ENCODE results near the gene HMGXB4.
A peak's percentile ranks its signal among the peaks of the same experiment; 100 is the strongest.
"Not testable (repeated sequence)": the region's sequence is repeated elsewhere in the genome, so short reads cannot be mapped to it uniquely, and the experiment has no call there.

The HMGXB4 gene

GRCh38 chr22:35257321-35258190 is at the start of gene HMGXB4:
Gene HMGXB4, plus strand, starts transcription at chr22:35257493. Its CDS starts 4,898 bp downstream, at chr22:35262391.
- peak; percentile 76 to 81 for DNase-seq (ENCODE audit: low read depth in 2 of 2)

DNA sequence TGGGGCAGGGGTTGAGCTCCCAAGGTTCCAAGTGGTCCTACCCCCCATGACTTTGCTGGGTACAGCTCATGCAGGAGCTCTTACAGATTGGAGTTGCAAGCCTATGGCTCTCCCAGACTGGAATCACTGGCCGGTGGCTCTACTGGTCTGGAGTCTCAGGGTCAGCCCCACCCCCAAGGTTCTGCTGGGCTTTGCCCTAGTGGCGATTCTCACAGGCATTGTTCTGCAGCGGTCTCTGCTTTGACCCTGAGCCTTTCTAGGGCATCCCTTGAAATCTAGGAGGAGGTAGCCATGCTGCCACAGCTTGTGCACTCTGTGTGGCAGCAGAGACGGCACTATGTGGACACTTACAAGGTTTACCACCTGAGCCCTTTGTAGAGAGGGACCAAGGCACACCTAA is 49.3 kb upstream of the HMGXB4 start:
- no peak for DNase-seq (ENCODE audit: low read depth in 2 of 2)

- no peak for DNase-seq (ENCODE audit: low read depth in 2 of 2)
Measured at GRCh38 chr22:35209203-35209602, 48.1 kb upstream of the HMGXB4 start.

DNA sequence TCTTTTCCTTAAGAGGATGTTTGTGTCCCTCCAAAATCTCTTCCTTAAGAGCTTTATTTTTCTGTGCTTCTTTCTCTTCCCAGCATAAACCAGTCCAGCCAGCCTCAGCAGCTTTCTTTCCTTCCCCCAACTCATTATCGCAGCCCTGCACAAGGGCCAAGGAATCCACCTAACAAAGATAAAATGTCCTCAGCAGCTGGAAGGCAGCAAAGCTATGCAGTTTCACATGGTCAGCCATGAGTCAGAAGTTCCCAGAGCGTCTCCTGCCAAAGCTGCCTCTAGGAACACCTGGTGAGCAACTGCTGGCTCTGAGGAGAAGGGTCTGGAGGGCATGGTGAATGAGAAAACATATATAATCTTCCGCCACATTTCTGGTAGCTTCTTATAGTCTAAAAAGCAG is 45.3 kb upstream of the HMGXB4 start:
- DNase-seq (ENCODE audit: low read depth in 2 of 2), result no peak

GRCh38 chr22:35212996-35213395 is 44.3 kb upstream of the HMGXB4 start:
- no peak for DNase-seq (ENCODE audit: low read depth in 2 of 2)

GRCh38 chr22:35214968-35215367 is 42.3 kb upstream of the HMGXB4 start:
- no peak for DNase-seq (ENCODE audit: low read depth in 2 of 2)

DNA sequence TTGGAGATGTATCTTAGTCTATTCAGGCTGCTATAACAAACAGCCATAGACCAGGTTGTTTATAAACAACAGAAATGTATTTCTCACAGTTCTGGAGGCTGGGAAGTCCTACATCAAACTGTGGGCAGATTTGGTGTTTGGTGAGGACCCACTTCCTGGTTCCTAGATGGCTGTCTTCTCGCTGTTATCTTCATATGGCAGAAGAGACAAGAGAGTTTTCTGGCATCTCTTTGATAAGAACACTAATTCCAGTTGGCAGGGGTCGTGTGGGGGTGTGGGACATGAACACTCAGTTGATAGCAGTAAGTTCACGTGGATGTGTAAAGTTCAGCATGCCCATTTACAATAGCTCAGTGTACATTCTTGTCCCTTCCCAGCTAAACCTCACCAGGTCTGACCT is 41.3 kb upstream of the HMGXB4 start:
- DNase-seq (ENCODE audit: low read depth in 2 of 2), result no peak

DNA sequence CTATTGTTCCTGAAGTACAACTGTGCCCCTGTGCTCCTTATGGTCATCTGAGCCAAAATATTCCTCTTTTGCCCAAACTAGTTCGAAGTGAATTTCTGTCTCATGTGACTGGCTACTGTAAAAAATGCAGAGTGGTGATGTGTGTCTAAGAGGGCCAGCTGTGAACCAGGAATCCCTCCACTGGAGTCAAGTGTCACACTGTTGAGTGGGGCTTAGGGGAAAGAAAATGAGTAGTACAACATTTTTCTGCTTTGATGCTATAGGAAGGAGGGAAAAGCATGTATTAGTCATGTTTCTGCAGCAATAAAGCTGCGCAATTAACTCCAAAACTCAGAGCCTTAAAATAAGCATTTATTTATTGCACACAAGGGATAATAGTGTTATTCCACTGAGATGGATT is 39.8 kb upstream of the HMGXB4 start:
- DNase-seq (ENCODE audit: low read depth in 2 of 2), result no peak

DNA sequence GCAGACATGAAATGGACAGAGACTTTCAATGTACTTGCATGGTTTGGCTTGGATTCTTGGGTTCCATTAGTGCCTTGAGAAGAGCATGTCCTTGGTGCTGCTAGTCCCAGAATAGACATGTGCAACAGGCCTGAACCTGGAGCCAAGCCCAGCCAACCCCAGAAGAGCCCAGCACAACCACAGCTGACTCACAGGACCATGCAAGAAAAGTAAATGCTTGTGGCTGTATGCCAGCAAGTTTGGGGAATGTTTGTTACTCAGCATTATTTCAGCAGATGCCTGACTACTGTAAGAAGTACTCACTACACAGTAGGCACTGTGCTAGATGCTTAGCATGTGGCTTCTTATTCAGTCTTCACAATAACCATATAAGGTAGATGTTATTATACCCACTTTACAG is 39.2 kb upstream of the HMGXB4 start:
- no peak for DNase-seq (ENCODE audit: low read depth in 2 of 2)

DNA sequence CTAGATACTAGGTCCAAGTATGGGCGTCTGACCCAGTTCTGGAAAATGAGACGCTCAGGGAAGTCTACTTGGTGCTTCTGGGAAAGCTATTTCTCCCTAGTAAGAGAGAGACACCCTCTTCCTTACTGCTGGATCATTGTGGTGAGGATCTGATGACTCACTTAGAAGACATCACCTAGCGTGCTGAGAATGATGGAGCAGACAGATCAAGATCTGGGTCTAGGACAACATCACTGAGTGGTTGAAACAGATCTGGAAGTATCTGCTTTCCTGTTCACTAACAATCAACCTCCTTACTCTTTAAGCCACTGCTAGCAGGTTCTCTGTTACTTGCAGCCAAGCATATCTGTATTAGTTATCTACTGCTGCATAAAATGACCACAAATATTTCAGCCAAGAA is 38.3 kb upstream of the HMGXB4 start:
- no peak for DNase-seq (ENCODE audit: low read depth in 2 of 2)

- DNase-seq (ENCODE audit: low read depth in 2 of 2), result no peak
Measured at GRCh38 chr22:35220221-35220620, 37.1 kb upstream of the HMGXB4 start.

- no peak for DNase-seq (ENCODE audit: low read depth in 2 of 2)
Measured at GRCh38 chr22:35225010-35225409, 32.3 kb upstream of the HMGXB4 start.

DNA sequence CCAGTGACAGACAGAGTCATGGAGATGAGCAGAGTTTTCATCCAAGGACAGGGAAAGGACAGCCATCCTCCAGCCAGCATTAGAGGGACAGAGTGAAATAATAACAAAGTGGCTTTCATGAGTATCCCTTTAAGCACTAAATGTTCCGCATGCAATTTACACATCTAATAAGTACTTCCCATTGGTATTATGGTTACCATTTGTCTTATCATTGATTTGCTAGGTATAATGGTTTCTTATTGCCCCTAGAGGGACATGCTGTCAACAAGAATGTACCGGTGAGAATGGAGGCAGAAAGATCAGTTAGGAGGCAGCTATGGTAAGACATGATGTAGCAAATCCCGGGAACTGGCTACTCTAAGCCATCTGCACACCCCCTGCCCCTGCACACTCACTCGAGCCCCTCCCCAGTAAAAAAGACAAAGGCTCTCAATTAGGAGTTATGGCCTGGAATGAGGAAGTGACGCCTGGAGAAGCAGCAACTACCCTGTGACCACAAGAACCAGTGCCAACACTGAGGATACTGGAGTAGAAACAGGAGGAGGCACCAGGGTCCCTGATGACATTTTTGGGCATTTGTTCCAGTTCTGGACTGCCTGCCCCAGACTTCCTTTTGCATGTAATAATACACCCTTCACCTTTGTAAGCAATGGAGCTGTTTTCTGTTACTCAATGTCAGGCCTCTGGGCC is 30.2 kb upstream of the HMGXB4 start:
- no peak for DNase-seq (ENCODE audit: low read depth in 2 of 2)

DNA sequence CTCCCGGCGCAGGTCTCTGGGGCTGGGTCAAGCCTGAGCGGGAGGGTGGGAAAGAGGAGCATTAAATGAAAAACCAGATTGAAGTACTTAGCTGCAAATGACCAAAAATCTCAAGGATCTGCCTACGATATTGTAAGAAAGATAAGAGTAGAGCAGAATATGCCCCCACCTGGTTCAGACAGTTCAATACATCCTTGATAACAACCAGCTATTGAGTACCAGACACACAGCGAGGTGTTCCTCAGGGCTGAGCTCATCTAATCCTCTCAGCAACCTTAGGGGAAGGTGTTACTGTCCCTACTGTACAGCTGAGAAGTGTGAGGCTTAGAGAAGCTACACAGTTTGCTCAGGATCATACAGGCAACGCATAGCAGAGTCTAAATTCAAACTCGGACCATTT is 27.4 kb upstream of the HMGXB4 start:
- DNase-seq (ENCODE audit: low read depth in 2 of 2), result no peak

DNA sequence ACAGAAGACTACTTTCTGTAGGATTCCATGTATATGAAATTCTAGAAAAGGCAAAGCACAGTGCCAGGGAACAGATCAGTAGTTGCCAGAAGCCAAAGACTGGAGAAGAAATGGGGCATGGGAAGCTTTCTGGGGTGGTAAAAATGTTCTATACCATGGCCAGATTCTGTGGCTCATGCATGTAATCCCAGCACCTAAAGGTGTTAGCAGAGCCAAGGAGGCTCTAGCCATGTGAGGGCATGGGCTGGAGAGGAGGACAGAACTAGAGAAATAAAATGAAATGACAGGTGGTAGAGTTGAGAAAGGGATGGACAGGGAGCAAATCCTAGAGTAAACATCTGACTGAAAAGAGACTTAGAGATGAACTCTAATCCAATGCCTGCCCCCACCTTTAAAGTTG is 26.9 kb upstream of the HMGXB4 start:
- DNase-seq (ENCODE audit: low read depth in 2 of 2), result no peak

GRCh38 chr22:35230839-35231584 is 26.3 kb upstream of the HMGXB4 start:
- no peak for DNase-seq (ENCODE audit: low read depth in 2 of 2)

DNA sequence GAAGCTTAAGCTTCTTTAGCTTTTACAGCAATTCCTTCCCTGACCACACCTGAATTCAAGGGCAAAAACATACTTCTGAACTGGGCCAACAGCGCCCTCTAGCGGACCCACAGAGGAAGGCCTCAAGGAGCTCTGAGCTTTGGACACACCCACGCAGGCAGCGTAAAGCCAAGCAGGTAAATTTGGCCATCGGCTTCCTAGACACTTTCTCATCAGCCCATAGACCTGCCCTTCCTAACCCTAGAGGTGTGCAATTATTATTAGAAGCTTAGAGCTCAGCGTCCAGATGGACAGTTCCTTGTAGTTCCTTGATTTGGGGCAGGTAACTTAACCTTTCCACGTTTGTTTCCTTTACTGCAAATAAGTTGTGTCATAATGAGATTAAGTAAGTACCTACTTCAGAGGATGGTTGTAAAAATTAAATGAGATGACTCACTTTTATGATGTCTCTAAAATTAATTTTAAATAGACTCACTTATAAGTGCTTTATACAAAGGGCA is 25.7 kb upstream of the HMGXB4 start:
- DNase-seq (ENCODE audit: low read depth in 2 of 2), result peak; percentile 41 to 52

- DNase-seq (ENCODE audit: low read depth in 2 of 2), result not testable (repeated sequence)
Measured at GRCh38 chr22:35238749-35239148, 18.5 kb upstream of the HMGXB4 start.

DNA sequence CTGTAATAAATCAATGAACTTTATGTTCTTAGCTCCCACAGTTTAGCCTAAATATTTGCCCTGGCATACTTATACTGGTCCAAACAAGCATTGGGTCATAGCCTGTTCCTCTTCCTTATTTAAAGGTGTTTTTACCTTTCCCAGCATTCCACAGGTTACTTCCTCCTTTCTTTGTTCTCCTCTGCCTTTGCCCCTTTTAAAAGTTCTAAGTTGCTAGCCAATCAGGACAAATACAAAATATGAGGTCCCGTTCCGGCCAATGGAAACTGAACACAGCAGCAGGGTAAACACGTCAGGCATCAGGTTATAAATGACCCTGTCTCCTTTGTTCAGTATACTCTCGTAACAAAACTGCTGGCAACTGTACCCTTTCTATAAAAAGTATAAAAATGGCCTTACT is 12.8 kb upstream of the HMGXB4 start:
- DNase-seq (ENCODE audit: low read depth in 2 of 2), result not testable (repeated sequence)

GRCh38 chr22:35250156-35250555 is 7.1 kb upstream of the HMGXB4 start:
- no peak for DNase-seq (ENCODE audit: low read depth in 2 of 2)

GRCh38 chr22:35253946-35254345 is 3.3 kb upstream of the HMGXB4 start:
- DNase-seq (ENCODE audit: low read depth in 2 of 2), result no peak

GRCh38 chr22:35257002-35257320 is 332 bp upstream of the HMGXB4 start:
- no peak for DNase-seq (ENCODE audit: low read depth in 2 of 2)
